ENCODE results near the gene EPHB1.

DNA sequence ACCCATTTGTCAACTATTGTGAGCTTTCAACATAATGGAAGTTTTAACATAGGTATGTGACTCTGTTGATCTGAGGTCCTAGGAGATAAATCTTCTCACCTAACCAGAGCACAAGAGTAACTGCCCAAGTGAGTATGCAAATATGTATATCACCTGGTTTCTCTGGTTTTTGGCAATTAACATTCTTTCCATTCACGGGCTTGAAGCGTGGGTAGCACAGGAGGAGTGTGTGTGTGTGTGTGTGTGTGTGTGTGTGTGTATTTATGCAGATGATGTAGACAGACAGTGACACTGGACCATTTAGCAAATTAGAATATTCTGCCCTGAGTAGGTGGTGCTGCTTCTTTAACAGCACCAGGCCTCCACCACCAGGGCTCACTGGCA is 15.0 kb downstream of the EPHB1 start:
- TF ChIP-seq, protein P1, sequence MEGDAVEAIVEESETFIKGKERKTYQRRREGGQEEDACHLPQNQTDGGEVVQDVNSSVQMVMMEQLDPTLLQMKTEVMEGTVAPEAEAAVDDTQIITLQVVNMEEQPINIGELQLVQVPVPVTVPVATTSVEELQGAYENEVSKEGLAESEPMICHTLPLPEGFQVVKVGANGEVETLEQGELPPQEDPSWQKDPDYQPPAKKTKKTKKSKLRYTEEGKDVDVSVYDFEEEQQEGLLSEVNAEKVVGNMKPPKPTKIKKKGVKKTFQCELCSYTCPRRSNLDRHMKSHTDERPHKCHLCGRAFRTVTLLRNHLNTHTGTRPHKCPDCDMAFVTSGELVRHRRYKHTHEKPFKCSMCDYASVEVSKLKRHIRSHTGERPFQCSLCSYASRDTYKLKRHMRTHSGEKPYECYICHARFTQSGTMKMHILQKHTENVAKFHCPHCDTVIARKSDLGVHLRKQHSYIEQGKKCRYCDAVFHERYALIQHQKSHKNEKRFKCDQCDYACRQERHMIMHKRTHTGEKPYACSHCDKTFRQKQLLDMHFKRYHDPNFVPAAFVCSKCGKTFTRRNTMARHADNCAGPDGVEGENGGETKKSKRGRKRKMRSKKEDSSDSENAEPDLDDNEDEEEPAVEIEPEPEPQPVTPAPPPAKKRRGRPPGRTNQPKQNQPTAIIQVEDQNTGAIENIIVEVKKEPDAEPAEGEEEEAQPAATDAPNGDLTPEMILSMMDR (IDR thresholded peaks at IDR 0.05; ENCODE audit: insufficient read depth, low read length), result no peak
- TF ChIP-seq POLR2AphosphoS5 (IDR thresholded peaks at IDR 0.05; ENCODE audit: low read depth) (no peak), SPI1 (IDR thresholded peaks at IDR 0.05; ENCODE audit: borderline replicate concordance, low read depth) (no peak)
- TF ChIP-seq, protein P2, sequence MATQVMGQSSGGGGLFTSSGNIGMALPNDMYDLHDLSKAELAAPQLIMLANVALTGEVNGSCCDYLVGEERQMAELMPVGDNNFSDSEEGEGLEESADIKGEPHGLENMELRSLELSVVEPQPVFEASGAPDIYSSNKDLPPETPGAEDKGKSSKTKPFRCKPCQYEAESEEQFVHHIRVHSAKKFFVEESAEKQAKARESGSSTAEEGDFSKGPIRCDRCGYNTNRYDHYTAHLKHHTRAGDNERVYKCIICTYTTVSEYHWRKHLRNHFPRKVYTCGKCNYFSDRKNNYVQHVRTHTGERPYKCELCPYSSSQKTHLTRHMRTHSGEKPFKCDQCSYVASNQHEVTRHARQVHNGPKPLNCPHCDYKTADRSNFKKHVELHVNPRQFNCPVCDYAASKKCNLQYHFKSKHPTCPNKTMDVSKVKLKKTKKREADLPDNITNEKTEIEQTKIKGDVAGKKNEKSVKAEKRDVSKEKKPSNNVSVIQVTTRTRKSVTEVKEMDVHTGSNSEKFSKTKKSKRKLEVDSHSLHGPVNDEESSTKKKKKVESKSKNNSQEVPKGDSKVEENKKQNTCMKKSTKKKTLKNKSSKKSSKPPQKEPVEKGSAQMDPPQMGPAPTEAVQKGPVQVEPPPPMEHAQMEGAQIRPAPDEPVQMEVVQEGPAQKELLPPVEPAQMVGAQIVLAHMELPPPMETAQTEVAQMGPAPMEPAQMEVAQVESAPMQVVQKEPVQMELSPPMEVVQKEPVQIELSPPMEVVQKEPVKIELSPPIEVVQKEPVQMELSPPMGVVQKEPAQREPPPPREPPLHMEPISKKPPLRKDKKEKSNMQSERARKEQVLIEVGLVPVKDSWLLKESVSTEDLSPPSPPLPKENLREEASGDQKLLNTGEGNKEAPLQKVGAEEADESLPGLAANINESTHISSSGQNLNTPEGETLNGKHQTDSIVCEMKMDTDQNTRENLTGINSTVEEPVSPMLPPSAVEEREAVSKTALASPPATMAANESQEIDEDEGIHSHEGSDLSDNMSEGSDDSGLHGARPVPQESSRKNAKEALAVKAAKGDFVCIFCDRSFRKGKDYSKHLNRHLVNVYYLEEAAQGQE (IDR thresholded peaks at IDR 0.05; ENCODE audit: insufficient replicate concordance, low read depth), result no peak
